GM18505 (cell line): Measurements from ENCODE around the gene CALML6.

ENCODE experiments used
- ATAC-seq: cut with Tn5 transposase; IDR thresholded peaks from one replicate; pipeline ENCODE4 v1.9.1; 2021; ENCODE audit not compliant: unreplicated experiment
- POLR2A ChIP-seq: IDR thresholded peaks from 4 replicates; pipeline ENCODE4 v1.6.1; 2011; ENCODE audit warnings: borderline replicate concordance; ENCODE audit not compliant: insufficient read depth, insufficient read length; ENCODE audit errors: extremely low read depth

Gene CALML6

GRCh38 chr1:1911350-1912041 lies 3.6 kb upstream of the CALML6 start:
- TF ChIP-seq POLR2A: no peak
- ATAC-seq: no peak

DNA sequence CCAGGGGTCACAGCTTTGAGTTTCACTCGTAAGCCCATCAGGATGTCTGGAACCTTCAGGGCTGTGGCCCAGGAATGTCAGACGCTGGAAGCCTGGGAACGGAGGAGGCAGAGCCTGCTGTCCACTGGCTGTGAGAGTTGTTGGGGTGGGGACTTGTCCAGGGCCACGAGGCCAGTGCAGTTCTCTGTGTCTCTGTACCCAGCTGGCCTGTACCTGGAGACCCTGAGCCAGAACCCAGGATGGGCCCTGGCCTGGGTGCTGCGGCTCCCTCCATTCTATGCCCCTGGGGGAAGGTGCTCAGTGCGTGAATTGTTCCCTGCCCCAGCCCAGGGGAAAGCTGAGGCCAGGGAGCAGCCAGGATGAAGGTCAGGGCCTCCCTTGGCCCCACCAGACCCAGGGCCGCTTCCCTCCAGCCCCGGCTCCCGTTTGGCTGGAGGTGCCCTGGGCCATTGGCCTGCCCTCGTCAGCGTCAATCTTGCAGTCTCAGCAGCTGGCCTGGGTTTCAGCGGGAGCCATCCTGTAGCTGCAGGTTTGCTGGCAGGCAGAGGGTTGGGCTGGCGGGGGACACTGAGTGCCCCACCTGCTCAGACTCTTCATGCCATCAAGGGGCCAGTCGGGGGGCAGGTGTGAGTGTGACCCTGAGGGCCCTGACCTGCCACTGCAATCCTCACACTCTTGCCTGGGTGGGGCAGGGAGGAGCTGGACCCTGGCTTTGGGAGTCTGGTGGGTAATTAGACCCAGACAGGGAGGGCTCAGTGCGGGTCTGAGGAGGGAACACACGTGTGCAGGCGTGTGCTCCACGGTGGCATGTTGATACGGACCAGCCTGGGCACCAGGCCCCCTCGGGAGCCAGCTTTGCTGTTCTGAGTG lies 724 bp upstream of the CALML6 start:
- no peak for ATAC-seq
- no peak for TF ChIP-seq POLR2A

DNA sequence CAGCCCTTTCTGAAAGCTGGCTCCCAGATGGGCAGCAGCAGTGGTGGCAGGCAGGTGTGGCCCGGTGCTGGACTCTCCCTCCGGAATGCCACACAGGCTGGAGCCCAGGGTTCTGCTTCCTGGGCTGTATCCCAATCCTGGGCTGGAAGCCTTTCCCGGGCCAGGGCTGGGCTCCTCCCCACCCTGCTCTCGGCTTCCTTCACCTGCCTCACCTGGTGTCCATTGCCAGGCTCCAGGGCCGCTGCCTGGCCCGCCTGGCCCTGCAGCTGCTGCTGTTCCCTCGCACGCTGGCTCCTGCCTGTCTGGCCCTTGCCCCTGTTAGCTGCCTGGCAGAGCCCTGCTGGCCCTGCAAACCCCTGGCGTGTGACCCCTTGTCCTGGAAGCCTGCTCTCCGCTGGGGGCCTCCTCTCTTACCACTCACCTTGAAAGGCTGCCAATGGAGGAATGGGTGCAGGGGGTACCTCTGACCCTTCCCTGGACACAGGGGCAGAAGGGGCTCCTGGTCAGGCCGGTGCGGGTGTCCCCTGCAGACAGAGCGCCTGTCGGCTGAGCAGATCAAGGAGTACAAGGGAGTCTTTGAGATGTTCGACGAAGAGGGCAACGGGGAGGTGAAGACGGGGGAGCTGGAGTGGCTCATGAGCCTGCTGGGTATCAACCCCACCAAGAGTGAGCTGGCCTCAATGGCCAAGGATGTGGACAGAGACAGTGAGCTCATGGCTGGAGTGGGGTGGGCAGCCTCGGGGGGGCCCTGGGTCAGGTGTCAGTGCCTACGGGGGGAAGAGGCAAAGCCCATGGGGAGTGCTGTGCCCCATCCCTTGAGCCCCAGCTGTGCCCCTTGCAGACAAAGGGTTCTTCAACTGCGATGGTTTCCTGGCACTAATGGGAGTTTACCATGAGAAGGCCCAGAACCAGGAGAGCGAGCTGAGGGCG lies 1.1 kb downstream of the CALML6 start:
- no peak for ATAC-seq
- no peak for TF ChIP-seq POLR2A

- no peak for TF ChIP-seq POLR2A
Observed at GRCh38 chr1:1916851-1917251, 1.8 kb downstream of the CALML6 start.

GRCh38 chr1:1917304-1917976 lies 2.4 kb downstream of the CALML6 start:
- no peak for ATAC-seq
- no peak for TF ChIP-seq POLR2A

More at GRCh38 chr1:1916851-1917251, 1.8 kb downstream of the CALML6 start:
- ATAC-seq: no peak

GRCh38 chr1:1917995-1918900 lies 3.2 kb downstream of the CALML6 start:
- TF ChIP-seq POLR2A: no peak
- no peak for ATAC-seq

- TF ChIP-seq POLR2A: no peak
- peak; percentile 13 for ATAC-seq
Observed at GRCh38 chr1:1918901-1919303, 3.8 kb downstream of the CALML6 start, which contains the start of gene TMEM52. Gene TMEM52, minus strand, starts transcription at chr1:1919279. Its CDS starts 14 bp downstream, at chr1:1919265.

GRCh38 chr1:1919304-1920056 lies 4.4 kb downstream of the CALML6 start:
- ATAC-seq: peak; percentile 86

DNA sequence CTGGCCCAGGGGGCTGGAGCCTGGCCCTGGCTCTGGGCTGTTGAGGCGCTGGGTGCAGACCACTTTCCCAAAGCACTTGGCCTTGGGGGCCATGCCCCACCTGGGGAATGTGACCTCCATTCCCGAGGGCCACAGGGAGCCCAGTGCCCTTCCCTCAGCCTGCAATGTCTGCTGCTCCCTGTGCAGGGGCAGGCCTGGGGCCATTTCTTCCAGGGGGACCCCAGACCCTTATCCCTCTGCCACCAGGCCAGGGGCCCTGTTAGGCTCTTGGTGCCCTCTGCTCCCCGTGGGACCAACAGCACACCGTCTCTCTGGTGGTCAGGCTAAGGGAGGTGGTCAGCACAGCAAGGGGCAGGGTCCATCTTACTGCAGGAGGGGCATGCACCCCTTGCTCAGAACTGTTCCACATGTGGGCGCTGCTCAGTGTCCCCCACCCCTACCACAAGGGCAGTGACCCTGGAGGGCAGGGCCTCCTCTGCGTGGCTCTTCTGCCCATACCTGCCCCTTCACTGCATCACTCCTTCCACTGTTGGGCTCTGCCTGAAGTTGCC lies 5.1 kb downstream of the CALML6 start:
- ATAC-seq: no peak
- no peak for TF ChIP-seq POLR2A

More at GRCh38 chr1:1919304-1920056, 4.4 kb downstream of the CALML6 start:
- TF ChIP-seq POLR2A: no peak

GRCh38 chr1:1920608-1921458 lies 5.8 kb downstream of the CALML6 start:
- TF ChIP-seq POLR2A: no peak
- ATAC-seq: no peak

DNA sequence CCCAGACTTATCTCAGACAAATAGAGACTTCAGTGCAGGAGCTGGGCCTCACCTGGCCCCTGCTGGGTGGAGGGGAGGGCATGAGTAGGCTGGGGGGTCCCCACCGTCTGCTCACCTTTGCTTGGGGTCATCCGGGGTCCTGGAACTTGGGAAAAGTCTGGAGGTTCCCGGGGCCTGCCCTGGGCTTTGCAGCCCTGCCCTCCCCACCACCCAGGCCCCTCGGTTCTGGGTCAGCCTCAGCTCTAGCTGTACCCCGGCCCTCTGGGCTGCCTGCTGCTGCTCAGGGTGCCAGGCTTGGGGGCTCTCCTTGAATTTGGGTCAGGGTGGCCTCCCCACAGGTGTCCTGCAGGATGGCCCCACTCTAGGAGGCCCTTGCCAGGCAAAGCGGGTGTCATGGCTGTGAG lies 6.4 kb downstream of the CALML6 start:
- no peak for TF ChIP-seq POLR2A
- no peak for ATAC-seq
